Karpas-422 (cell line): Measurements from ENCODE around the gene PTH. TPM values are rescaled to one million over a fixed set of nuclear protein-coding genes. Genes with fewer than 3 reads are reported as not detected.

Experiments
- DNase-seq: peaks from one replicate; pipeline ENCODE4 v3.0.0-alpha.2; 2015
- H2AFZ ChIP-seq: fragments of 200-600 bp; sonication (generic); 2 replicates; pipeline ENCODE4 v1.6.1; 2014; ENCODE audit warnings: antibody characterized with exemption, low read length, mixed read lengths
- H3K27ac ChIP-seq: fragments of 200-600 bp; sonication (generic); 2 replicates; pipeline ENCODE4 v1.5.1; 2014; ENCODE audit warnings: mild to moderate bottlenecking, low read length, moderate library complexity
- H3K27me3 ChIP-seq: fragments of 200-600 bp; sonication (generic); 2 replicates; pipeline ENCODE4 v1.6.1; 2014; ENCODE audit warnings: low read length, mixed read lengths
- H3K36me3 ChIP-seq: fragments of 200-600 bp; sonication (generic); 2 replicates; pipeline ENCODE4 v1.6.1; 2014; ENCODE audit warnings: low read length, mixed read lengths; ENCODE audit not compliant: insufficient read depth
- H3K4me1 ChIP-seq: fragments of 200-600 bp; sonication (generic); 2 replicates; pipeline ENCODE4 v1.6.1; 2014; ENCODE audit warnings: mild to moderate bottlenecking, low read length, mixed read lengths
- H3K4me2 ChIP-seq: fragments of 200-600 bp; sonication (generic); 2 replicates; pipeline ENCODE4 v1.6.1; 2014; ENCODE audit warnings: low read length, low read depth, mild to moderate bottlenecking; ENCODE audit not compliant: poor library complexity, severe bottlenecking
- H3K4me3 ChIP-seq: fragments of 200-600 bp; sonication (generic); 2 replicates; pipeline ENCODE4 v1.5.1; 2014; ENCODE audit warnings: mild to moderate bottlenecking, antibody characterized with exemption, low read length, mixed read lengths
- H3K79me2 ChIP-seq: fragments of 200-600 bp; sonication (generic); 2 replicates; pipeline ENCODE4 v1.6.1; 2014; ENCODE audit warnings: mild to moderate bottlenecking, low read length, mixed read lengths
- H3K9ac ChIP-seq: fragments of 200-600 bp; sonication (generic); 2 replicates; pipeline ENCODE4 v1.6.0; 2014; ENCODE audit warnings: low read length
- H3K9me2 ChIP-seq: fragments of 200-600 bp; sonication (generic), shearing (Covaris generic); replicated peaks from 2 replicates; pipeline ENCODE4 v1.6.0; 2014; ENCODE audit warnings: mild to moderate bottlenecking, low read length, moderate library complexity; ENCODE audit not compliant: insufficient read depth
- H3K9me3 ChIP-seq: fragments of 300-700, 200-600 bp; sonication (generic); 2 replicates; pipeline ENCODE4 v1.6.1; 2014; ENCODE audit warnings: low read length, mixed read lengths
- H4K20me1 ChIP-seq: fragments of 200-600 bp; sonication (generic); 2 replicates; pipeline ENCODE4 v1.6.1; 2014; ENCODE audit warnings: mild to moderate bottlenecking, antibody characterized with exemption, low read length, low read depth; ENCODE audit not compliant: insufficient read depth
- total RNA-seq: library from RNA; depleted of rRNA; stranded (reverse); fragments of >200 nt; shearing (Covaris generic); gene quantifications from 2 replicates; pipeline ENCODE4 v1.2.3, GENCODE V29; 2014; ENCODE audit warnings: low replicate concordance; rRNA removed

PTH gene
- total RNA-seq, result not detected in 2 replicates

DNA sequence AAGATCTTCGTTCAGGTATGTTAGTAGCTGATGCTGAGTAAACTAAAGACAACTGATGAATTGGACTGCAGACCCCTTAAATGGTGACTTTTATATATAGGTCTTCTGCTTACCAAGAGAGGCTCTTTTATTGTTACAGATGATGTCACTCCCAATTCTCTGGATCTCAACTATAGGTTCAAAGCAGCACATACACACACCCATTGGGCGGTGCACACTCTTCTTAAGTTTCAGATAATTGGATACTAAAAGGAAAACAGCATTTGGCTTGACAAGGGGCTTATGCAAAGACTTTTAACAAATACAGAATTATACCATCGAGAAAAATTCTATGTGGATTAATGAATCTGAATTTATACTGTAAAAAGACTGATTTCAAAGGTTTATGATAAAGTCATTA lies at the start of gene PTH:
Gene PTH, minus strand, starts transcription at position 69 of the 400 bp plus-strand sequence. CDS start 3,142 bp downstream, outside the sequence.
- no peak for DNase-seq
- H4K20me1 ChIP-seq, result no peaks in the 10 kb centered on the region
- no peak within 1 kb of the TSS for H3K4me2 ChIP-seq
- H3K4me1 ChIP-seq, result no peaks in the 10 kb centered on the region
- H3K9me2 ChIP-seq, result no peaks in the 10 kb centered on the region
- no peak within 1 kb of the TSS for H3K27ac ChIP-seq
- H3K79me2 ChIP-seq, result no peaks in the 10 kb centered on the region
- H3K4me3 ChIP-seq, result no peak within 1 kb of the TSS
- H3K9me3 ChIP-seq, result no peaks in the 10 kb centered on the region
- H3K9ac ChIP-seq, result no peak within 1 kb of the TSS
- H3K36me3 ChIP-seq, result no peaks in the 10 kb centered on the region
- H3K27me3 ChIP-seq, result no peaks in the 10 kb centered on the region
- no peak within 1 kb of the TSS for H2AFZ ChIP-seq

DNA sequence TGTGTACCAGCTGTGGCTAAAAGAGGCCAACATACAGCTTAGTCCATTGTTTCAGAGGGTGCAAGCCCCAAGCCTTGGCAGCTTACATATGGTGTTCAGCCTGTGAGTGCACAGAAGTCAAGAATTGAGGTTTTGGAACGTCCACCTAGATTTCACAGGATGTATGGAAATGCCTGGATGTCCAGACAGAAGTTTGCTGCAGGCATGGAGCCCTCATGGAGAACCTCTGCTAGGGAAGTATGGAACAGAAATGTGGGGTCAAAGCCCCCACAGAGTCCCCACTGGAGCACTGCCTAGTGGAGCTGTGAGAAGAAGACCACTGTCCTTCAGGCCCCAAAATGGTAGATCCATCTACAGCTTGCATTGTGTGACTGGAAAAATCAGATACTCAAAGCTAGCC lies 42.2 kb upstream of the PTH start:
- Histone ChIP-seq H3K27me3 (no peaks in the 10 kb centered on the region), H3K4me1 (no peaks in the 10 kb centered on the region), H2AFZ (no peak overlapping the region), H3K27ac (no peak overlapping the region), H3K36me3 (no peaks in the 10 kb centered on the region), H3K9ac (no peak overlapping the region), H3K79me2 (no peaks in the 10 kb centered on the region), H3K4me3 (no peak overlapping the region), H3K4me2 (no peak overlapping the region), H3K9me3 (no peaks in the 10 kb centered on the region; the same call in 1 of the 2 replicates), H4K20me1 (no peaks in the 10 kb centered on the region), H3K9me2 (no peaks in the 10 kb centered on the region)
- DNase-seq, result no peak

- Histone ChIP-seq H3K9me2 (no peaks in the 10 kb centered on the region), H3K27ac (no peak overlapping the region), H3K36me3 (no peaks in the 10 kb centered on the region), H3K4me1 (no peaks in the 10 kb centered on the region), H4K20me1 (no peaks in the 10 kb centered on the region), H3K4me3 (no peak overlapping the region), H3K9ac (no peak overlapping the region), H3K4me2 (no peak overlapping the region), H3K79me2 (no peaks in the 10 kb centered on the region), H2AFZ (no peak overlapping the region), H3K27me3 (no peaks in the 10 kb centered on the region), H3K9me3 (no peaks in the 10 kb centered on the region; the same call in 1 of the 2 replicates)
- DNase-seq, result peak; percentile 70
Observed at GRCh38 chr11:13535819-13536218, 40.0 kb upstream of the PTH start.

- no peak overlapping the region for H3K4me2 ChIP-seq
- H3K27ac ChIP-seq, result no peak overlapping the region
- H4K20me1 ChIP-seq, result no peaks in the 10 kb centered on the region
- H2AFZ ChIP-seq, result no peak overlapping the region
- no peaks in the 10 kb centered on the region for H3K4me1 ChIP-seq
- no peaks in the 10 kb centered on the region for H3K27me3 ChIP-seq
- H3K9ac ChIP-seq, result no peak overlapping the region
- no peaks in the 10 kb centered on the region for H3K36me3 ChIP-seq
- DNase-seq, result no peak
- H3K4me3 ChIP-seq, result no peak overlapping the region
- H3K9me3 ChIP-seq, result no peaks in the 10 kb centered on the region; the same call in 1 of the 2 replicates
- H3K9me2 ChIP-seq, result no peaks in the 10 kb centered on the region
- H3K79me2 ChIP-seq, result no peaks in the 10 kb centered on the region
Observed at GRCh38 chr11:13534358-13534757, 38.6 kb upstream of the PTH start.

DNA sequence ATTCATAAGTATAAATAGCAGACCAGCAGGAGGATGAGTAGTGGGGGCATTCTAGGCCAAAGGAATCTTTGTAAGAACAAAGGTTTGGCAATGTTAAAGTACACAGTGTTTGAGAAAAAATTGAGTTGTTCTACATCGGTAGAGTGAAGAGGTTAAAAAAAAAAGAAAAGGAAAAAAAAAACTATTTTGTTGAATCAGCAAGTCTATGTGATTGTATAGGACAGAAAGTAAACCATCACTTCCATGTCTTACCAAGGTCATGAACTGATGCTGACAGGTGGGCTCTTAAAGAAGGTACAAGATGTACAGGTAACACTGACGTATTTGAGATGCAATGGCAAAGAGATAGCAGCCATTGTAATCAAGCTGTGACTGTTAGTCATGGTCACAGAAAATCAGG lies 29.5 kb upstream of the PTH start:
- no peaks in the 10 kb centered on the region for H3K27me3 ChIP-seq
- DNase-seq, result no peak

GRCh38 chr11:13503393-13503792 lies 7.6 kb upstream of the PTH start:
- Histone ChIP-seq H3K27ac (no peak overlapping the region), H3K4me1 (no peaks in the 10 kb centered on the region), H3K79me2 (no peaks in the 10 kb centered on the region), H4K20me1 (no peaks in the 10 kb centered on the region), H2AFZ (no peak overlapping the region), H3K27me3 (no peaks in the 10 kb centered on the region), H3K36me3 (no peaks in the 10 kb centered on the region), H3K4me2 (no peak overlapping the region), H3K9ac (no peak overlapping the region), H3K9me2 (no peaks in the 10 kb centered on the region), H3K9me3 (no peaks in the 10 kb centered on the region), H3K4me3 (no peak overlapping the region)
- DNase-seq, result no peak

More for the DNA sequence above, 29.5 kb upstream of the PTH start:
- Histone ChIP-seq H3K27ac (no peak overlapping the region), H3K4me1 (no peaks in the 10 kb centered on the region), H3K9me3 (no peaks in the 10 kb centered on the region), H3K36me3 (no peaks in the 10 kb centered on the region), H3K79me2 (no peaks in the 10 kb centered on the region), H2AFZ (no peak overlapping the region), H3K9me2 (no peaks in the 10 kb centered on the region), H3K4me3 (no peak overlapping the region), H4K20me1 (no peaks in the 10 kb centered on the region), H3K4me2 (no peak overlapping the region), H3K9ac (no peak overlapping the region)

- Histone ChIP-seq H3K27me3 (no peaks in the 10 kb centered on the region), H3K4me3 (no peak overlapping the region), H3K4me1 (no peaks in the 10 kb centered on the region), H3K9ac (no peak overlapping the region), H3K79me2 (no peaks in the 10 kb centered on the region), H3K9me2 (no peaks in the 10 kb centered on the region), H3K4me2 (no peak overlapping the region), H3K9me3 (no peaks in the 10 kb centered on the region), H2AFZ (no peak overlapping the region), H4K20me1 (no peaks in the 10 kb centered on the region), H3K27ac (no peak overlapping the region), H3K36me3 (no peaks in the 10 kb centered on the region)
- DNase-seq, result no peak
Observed at GRCh38 chr11:13502492-13502891, 6.7 kb upstream of the PTH start.

GRCh38 chr11:13494051-13494450 lies 1.7 kb downstream of the PTH start:
- Histone ChIP-seq H3K9me2 (no peaks in the 10 kb centered on the region), H3K79me2 (no peaks in the 10 kb centered on the region), H3K4me3 (no peak overlapping the region), H3K4me1 (no peaks in the 10 kb centered on the region), H2AFZ (no peak overlapping the region), H3K36me3 (no peaks in the 10 kb centered on the region), H3K27me3 (no peaks in the 10 kb centered on the region), H3K4me2 (no peak overlapping the region), H3K27ac (no peak overlapping the region), H3K9me3 (no peaks in the 10 kb centered on the region), H3K9ac (no peak overlapping the region), H4K20me1 (no peaks in the 10 kb centered on the region)
- no peak for DNase-seq

DNA sequence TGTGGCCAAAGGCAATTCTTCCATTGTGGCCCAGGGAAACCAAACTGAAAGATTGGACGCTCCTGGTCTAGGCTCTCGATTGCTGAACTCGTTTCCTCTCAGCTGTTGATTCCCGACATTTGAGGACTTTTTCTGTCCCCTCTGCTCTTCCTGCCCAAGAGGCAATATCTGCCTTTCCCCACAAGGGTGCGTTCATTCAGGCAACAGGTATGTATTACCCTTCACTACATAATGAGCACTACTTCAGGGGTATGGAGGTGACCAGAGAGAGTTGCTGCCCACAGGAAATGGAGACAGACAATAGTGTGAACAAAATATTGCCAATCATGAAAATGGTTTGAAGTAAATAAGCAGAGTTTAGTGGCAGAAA lies 8.2 kb downstream of the PTH start:
- Histone ChIP-seq H3K9me2 (no peaks in the 10 kb centered on the region), H3K9me3 (no peaks in the 10 kb centered on the region), H3K79me2 (no peaks in the 10 kb centered on the region), H3K36me3 (no peaks in the 10 kb centered on the region), H3K27me3 (no peaks in the 10 kb centered on the region), H3K27ac (no peak overlapping the region), H3K4me2 (no peak overlapping the region), H2AFZ (no peak overlapping the region), H3K9ac (no peak overlapping the region), H4K20me1 (no peaks in the 10 kb centered on the region), H3K4me3 (no peak overlapping the region), H3K4me1 (no peaks in the 10 kb centered on the region)
- DNase-seq, result peak; percentile 63
